A549 (cell line): ENCODE results near the gene CHST11. TPM values are rescaled to one million over a fixed set of nuclear protein-coding genes. Genes with fewer than 3 reads are reported as not detected.
A peak's percentile ranks its signal among the peaks of the same experiment; 100 is the strongest.

ENCODE experiments used
- ATAC-seq, 2 experiments: fragments of 200-7000 bp in 1 of 2; fragments of >200 bp in 1 of 2; cut with Nextera tagmentation in 1 of 2; cut with Tn5 transposase in 1 of 2; 3 replicates each; pipeline versions ENCODE4 v1.8.0 to v1.9.1; 2018 to 2020; ENCODE audit warnings: mild to moderate bottlenecking in 1 of 2, moderate library complexity in 1 of 2
- CTCF ChIA-PET: fragments of 300-600 bp; sonication (Branson Sonifier 250); formaldehyde crosslinking; extraction: SDS; loops from one replicate; lab custom pipeline; 2021; ENCODE audit warnings: antibody characterized with exemption, inconsistent platforms; lab: Yijun Ruan, JAX
- POLR2A ChIA-PET: fragments of 350-600 bp; formaldehyde crosslinking; extraction: SDS; loops from one replicate; lab custom pipeline; 2021; ENCODE audit warnings: antibody characterized with exemption, inconsistent platforms; lab: Yijun Ruan, JAX
- DNase-seq, 2 experiments: peaks; one replicate each; pipeline versions ENCODE4 v3.0.0 to v3.0.0-alpha.2; 2011 to 2016; ENCODE audit warnings: low read depth in 1 of 2, low spot score in 1 of 2
- FAIRE-seq: peaks from 2 replicates; lab custom pipeline; 2011; peaks lifted over from hg19 to GRCh38; lab: Jason Lieb, UNC
- H3K27ac ChIP-seq, 2 experiments: fragments of >200 bp; sonication (Bioruptor Twin); formaldehyde crosslinking; 3 replicates each; pipeline ENCODE4 v1.5.1; 2016 to 2017
- H3K4me1 ChIP-seq: fragments of >200 bp; sonication (Bioruptor Twin); formaldehyde crosslinking; 3 replicates; pipeline ENCODE4 v1.6.1; 2016
- H3K4me2 ChIP-seq: fragments of >200 bp; sonication (Bioruptor Twin); formaldehyde crosslinking; 3 replicates; pipeline ENCODE4 v1.6.1; 2016
- H3K4me3 ChIP-seq: fragments of >200 bp; sonication (Bioruptor Twin); formaldehyde crosslinking; 3 replicates; pipeline ENCODE4 v1.5.1; 2016
- H3K9me3 ChIP-seq: fragments of >200 bp; sonication (Bioruptor Twin); formaldehyde crosslinking; 3 replicates; pipeline ENCODE4 v1.6.1; 2016
- ATOH8 ChIP-seq: fragments of 250-450 bp; sonication (Bioruptor Pico); IDR thresholded peaks from 2 replicates; pipeline ENCODE4 v1.5.0; 2020; ENCODE audit warnings: low read depth, mild to moderate bottlenecking, moderate library complexity
- CBX8 ChIP-seq: fragments of 200-600 bp; sonication (generic); IDR thresholded peaks from 2 replicates; pipeline ENCODE4 v1.6.1; 2016
- CEBPB ChIP-seq, 2 experiments: fragments of >200 bp in 1 of 2; sonication (Bioruptor Twin) in 1 of 2; formaldehyde crosslinking in 1 of 2; IDR thresholded peaks; 2 replicates each; pipeline ENCODE4 v1.6.1; 2012 to 2016
- EHF ChIP-seq: fragments of 250-450 bp; sonication (Bioruptor Pico); IDR thresholded peaks from 2 replicates; pipeline ENCODE4 v1.5.0; 2020; ENCODE audit warnings: mild to moderate bottlenecking
- ELK1 ChIP-seq: fragments of 150-350 bp; IDR thresholded peaks from 2 replicates; pipeline ENCODE4 v1.6.1; 2014; ENCODE audit warnings: low read depth, mild to moderate bottlenecking, low read length
- EP300 ChIP-seq, 2 experiments: fragments of >200 bp; sonication (Bioruptor Twin); formaldehyde crosslinking; IDR thresholded peaks; 2 replicates in 1 of 2; 3 replicates in 1 of 2; pipeline ENCODE4 v1.6.1; 2016 to 2017
- ESRRA ChIP-seq: fragments of 150-350 bp; IDR thresholded peaks from 2 replicates; pipeline ENCODE4 v1.6.1; 2014; ENCODE audit warnings: mild to moderate bottlenecking, low read length, borderline replicate concordance
- FOSB ChIP-seq: fragments of 250-450 bp; sonication (Bioruptor Pico); IDR thresholded peaks from 2 replicates; pipeline ENCODE4 v1.5.0; 2020; ENCODE audit warnings: mild to moderate bottlenecking, moderate library complexity
- GATA3 ChIP-seq: IDR thresholded peaks from 2 replicates; pipeline ENCODE4 v1.6.1; 2012; ENCODE audit warnings: borderline replicate concordance
- HDAC2 ChIP-seq: fragments of 200-600 bp; sonication (generic); IDR thresholded peaks from 2 replicates; pipeline ENCODE4 v1.6.1; 2016
- HEYL ChIP-seq: fragments of 250-450 bp; sonication (Bioruptor Pico); IDR thresholded peaks from 2 replicates; pipeline ENCODE4 v1.8.0; 2021; ENCODE audit warnings: mild to moderate bottlenecking, moderate library complexity
- KDM5A ChIP-seq: fragments of 200-600 bp; sonication (generic); IDR thresholded peaks from 2 replicates; pipeline ENCODE4 v1.6.1; 2016; ENCODE audit warnings: antibody characterized with exemption, mild to moderate bottlenecking
- NFE2L2 ChIP-seq: fragments of 150-350 bp; conservative IDR thresholded peaks from 2 replicates; pipeline ENCODE4 v1.6.1; 2014; ENCODE audit warnings: low read length
- POLR2A ChIP-seq: IDR thresholded peaks from 2 replicates; pipeline ENCODE4 v1.6.1; 2012; ENCODE audit warnings: mild to moderate bottlenecking, low read length
- POLR2AphosphoS2 ChIP-seq: conservative IDR thresholded peaks from 2 replicates; pipeline ENCODE4 v1.6.1; 2012; ENCODE audit warnings: low read length, improper control_type of control experiment, inconsistent platforms
- RAD21 ChIP-seq, 2 experiments: fragments of >200 bp in 1 of 2; sonication (Bioruptor Twin) in 1 of 2; formaldehyde crosslinking in 1 of 2; IDR thresholded peaks in 1 of 2; conservative IDR thresholded peaks in 1 of 2; 2 replicates in 1 of 2; 3 replicates in 1 of 2; pipeline ENCODE4 v1.6.1; 2012 to 2018; ENCODE audit warnings: inconsistent platforms in 1 of 2
- RCOR1 ChIP-seq: fragments of 150-350 bp; IDR thresholded peaks from 2 replicates; pipeline ENCODE4 v1.6.1; 2014; ENCODE audit warnings: antibody characterized with exemption, low read length, low read depth
- RNF2 ChIP-seq: fragments of 200-600 bp; sonication (generic); IDR thresholded peaks from 2 replicates; pipeline ENCODE4 v1.6.1; 2016; ENCODE audit warnings: low read depth, mild to moderate bottlenecking, antibody characterized with exemption, moderate library complexity, borderline replicate concordance
- SREBF2 ChIP-seq: fragments of 450-650 bp; IDR thresholded peaks from 2 replicates; pipeline ENCODE4 v1.6.1; 2014; ENCODE audit warnings: mild to moderate bottlenecking, moderate library complexity
- TP53 ChIP-seq: fragments of 250-450 bp; sonication (Bioruptor Pico); IDR thresholded peaks from 2 replicates; pipeline ENCODE4 v1.5.0; 2021; ENCODE audit warnings: mild to moderate bottlenecking, moderate library complexity
- ZC3H11A ChIP-seq: fragments of 450-650 bp; IDR thresholded peaks from 2 replicates; pipeline ENCODE4 v1.6.1; 2014; ENCODE audit warnings: antibody characterized with exemption, mild to moderate bottlenecking
- ZNF302 ChIP-seq: fragments of 250-450 bp; sonication (Bioruptor Pico); IDR thresholded peaks from 2 replicates; pipeline ENCODE4 v1.9.0; 2021; ENCODE audit warnings: inconsistent platforms, mild to moderate bottlenecking, moderate library complexity
- whole genome bisulfite sequencing: methylation state at CpG from one replicate; pipeline ENCODE4 v1.1.6; 2017; ENCODE audit errors: missing lambda C conversion rate; 5-methylcytosine and 5-hydroxymethylcytosine counted together
- polyA plus RNA-seq, 4 experiments: library from polyadenylated mRNA; depleted of rRNA in 3 of 4; stranded (reverse); fragments of >200 nt; fragmentation: RNase III in 1 of 4; extraction: RNeasy Plus Mini Kit Qiagen cat#74134 plus additional on column Dnase treatment in 1 of 4; gene quantifications; 2 replicates in 3 of 4; 3 replicates in 1 of 4; pipeline ENCODE4 v1.2.3, GENCODE V29; 2011 to 2017

CHST11 gene
- polyA plus RNA-seq, 2 of the 4 experiments (the other 2 are of a cell fraction) = 19.2 to 21.8 TPM

- FAIRE-seq (no peak), DNase-seq (no peak), ATAC-seq (no peak)
- Histone ChIP-seq H3K4me2 (no peak overlapping the region), H3K27ac (no peak overlapping the region)
- ChIA-PET CTCF (no interaction called here), POLR2A (no interaction called here)
- WGBS = 78% methylated on average over 4 of the region's 4 CpGs
- no peak for TF ChIP-seq POLR2AphosphoS2
- TF ChIP-seq ESRRA = no peak
- TF ChIP-seq HEYL = no peak
- TF ChIP-seq CBX8 = no peak
- no peak for TF ChIP-seq TP53 (CRISPR knock-in tag)
- TF ChIP-seq EP300 (IDR thresholded peaks at IDR 0.05) = no peak
- no peak for TF ChIP-seq NFE2L2
- no peak for TF ChIP-seq EHF (CRISPR knock-in tag)
- TF ChIP-seq POLR2A = no peak
- TF ChIP-seq ZNF302 (CRISPR knock-in tag) = no peak
- TF ChIP-seq ATOH8 (CRISPR knock-in tag) = no peak
- no peak for TF ChIP-seq FOSB (CRISPR knock-in tag)
- no peak for TF ChIP-seq SREBF2
- no peak for TF ChIP-seq HDAC2
- TF ChIP-seq ELK1 = no peak
- no peak for TF ChIP-seq RCOR1
- no peak for TF ChIP-seq GATA3
- TF ChIP-seq CEBPB (IDR thresholded peaks at IDR 0.05) = no peak
- no peak for TF ChIP-seq ZC3H11A
- TF ChIP-seq, all 56 proteins: peak for 0
- Histone ChIP-seq H3K4me3 (no peak overlapping the region), H3K4me1 (peaks cover 11% of the 10 kb centered on the region; the same call in 1 of the 3 replicates), H3K9me3 (no peaks in the 10 kb centered on the region)
These were observed 274.0 kb downstream of the CHST11 start for GRCh38 chr12:104730763-104731162.

GRCh38 chr12:104733717-104734175 lies 277.0 kb downstream of the CHST11 start:
- no peak overlapping the region for H3K4me3 ChIP-seq
- DNase-seq (peak in 1 of 2 experiments; percentile 29), FAIRE-seq (no peak), ATAC-seq (peak in 1 of 2 experiments; percentile 63; a peak in 4 of 6 replicates)
- peak overlapping the region in 1 of 2 experiments; percentile 25; a peak in 1 of 6 replicates for H3K27ac ChIP-seq
- no peaks in the 10 kb centered on the region for H3K9me3 ChIP-seq
- H3K4me2 ChIP-seq = no peak overlapping the region
- CTCF ChIA-PET = interaction anchor here (0.7 to 1.5 kb wide), 2 partner anchors 16 to 352 kb away, joined by 3 to 4 read pairs; no protein-coding TSS in a partner anchor
- 67% methylated on average over 6 of the region's 6 CpGs for WGBS
- no peak for TF ChIP-seq RNF2
- TF ChIP-seq RAD21 (conservative IDR thresholded peaks at IDR 0.05 in 1 of 2, IDR thresholded peaks at IDR 0.05 in 1 of 2) = peak; percentile 38 to 43; a peak in 3 of 5 replicates
- H3K4me1 ChIP-seq = peaks cover 11% of the 10 kb centered on the region; the same call in 1 of the 3 replicates
- POLR2A ChIA-PET = no interaction called here

GRCh38 chr12:104734541-104735095 lies 277.9 kb downstream of the CHST11 start:
- WGBS = 62% methylated on average over 6 of the region's 6 CpGs
- no peak for FAIRE-seq
- H3K4me3 ChIP-seq = no peak overlapping the region
- H3K27ac ChIP-seq = no peak overlapping the region
- H3K4me2 ChIP-seq = no peak overlapping the region
- ChIA-PET CTCF (interaction anchor here (0.7 to 1.5 kb wide), 2 partner anchors 15 to 353 kb away, joined by 3 to 4 read pairs; no protein-coding TSS in a partner anchor), POLR2A (no interaction called here)
- TF ChIP-seq KDM5A = no peak
- no peak for TF ChIP-seq EHF (CRISPR knock-in tag)
- TF ChIP-seq RNF2 = no peak
- TF ChIP-seq ELK1 = no peak
- ATAC-seq = no peak; a peak in 1 of 6 replicates
- H3K9me3 ChIP-seq = no peaks in the 10 kb centered on the region
- peaks cover 11% of the 10 kb centered on the region; the same call in 1 of the 3 replicates for H3K4me1 ChIP-seq
- no peak for DNase-seq
